ENCODE data around the gene SLX4IP. TPM values are rescaled to one million over a fixed set of nuclear protein-coding genes. Genes with fewer than 3 reads are reported as not detected.
A peak's percentile ranks its signal among the peaks of the same experiment; 100 is the strongest.

The SLX4IP gene
- polyA plus RNA-seq, 3 donors, result 0.76 to 2.5 (median 1.1) TPM

- Histone ChIP-seq H4K20me1 (ENCODE audit: insufficient read depth, low read length) (no peaks in the 10 kb centered on the region), H3K27me3 (ENCODE audit: control insufficient read depth in 2 of 2, insufficient read depth in 2 of 2, low read length in 2 of 2) (no peaks in the 10 kb centered on the region), H3K4me2 (replicated peaks; ENCODE audit: extremely low read depth, low read length, poor library complexity, severe bottlenecking) (no peak overlapping the region), H3K4me1 (ENCODE audit: control insufficient read depth in 1 of 2, insufficient read depth in 2 of 2, low read length in 2 of 2) (peaks cover 0 to 4% of the 10 kb centered on the region in 2 donors), H2AFZ (ENCODE audit: insufficient read depth, low read depth, low read length, poor library complexity, severe bottlenecking) (no peak overlapping the region), H3K4me3 (replicated peaks in 1 of 3; ENCODE audit: low read depth in 2 of 3, low read length in 3 of 3) (no peak overlapping the region), H3K27ac (ENCODE audit: low read depth in 1 of 2, low read length in 2 of 2) (no peak overlapping the region), H3K9me3 (replicated peaks in 1 of 2; ENCODE audit: control insufficient read depth in 1 of 2, insufficient read depth in 1 of 2, low read length in 2 of 2) (peaks cover 10 to 19% of the 10 kb centered on the region in 2 donors), H3K79me2 (ENCODE audit: insufficient read depth, low read length) (peaks cover 42% of the 10 kb centered on the region), H3K9ac (ENCODE audit: insufficient read depth, low read length, poor library complexity, severe bottlenecking) (no peak overlapping the region), H3K36me3 (replicated peaks in 1 of 2; ENCODE audit: control insufficient read depth in 1 of 2, insufficient read depth in 2 of 2, low read length in 2 of 2) (peaks cover 0 to 7% of the 10 kb centered on the region in 2 donors)
- H3K4me1 Mint-ChIP-seq, result peaks cover 21% of the 10 kb centered on the region
- H3K36me3 Mint-ChIP-seq, result peaks cover 32 to 52% of the 10 kb centered on the region in 2 donors
- intact Hi-C loops (cut with micrococcal nuclease), result no loop called here
- no peak for TF ChIP-seq CTCF (IDR thresholded peaks at IDR 0.05)
- no peak for DNase-seq
- no peak overlapping the region for H3K4me3 Mint-ChIP-seq
- peaks cover 0 to 2% (median 0%) of the 10 kb centered on the region in 3 donors for H3K27me3 Mint-ChIP-seq (ENCODE audit: low read depth in 3 of 3)
- WGBS (ENCODE audit: insufficient coverage), result 100% methylated on average over 1 of the region's 2 CpGs
- peaks cover 13 to 33% (median 19%) of the 10 kb centered on the region in 7 donors for H3K9me3 Mint-ChIP-seq
- peak overlapping the region in 1 of 7 donors; percentile 64 for H3K27ac Mint-ChIP-seq
Observed at GRCh38 chr20:10461495-10461894, 26.4 kb downstream of the SLX4IP start.

GRCh38 chr20:10462516-10462915, 27.4 kb downstream of the SLX4IP start:
- peaks cover 21% of the 10 kb centered on the region for H3K4me1 Mint-ChIP-seq
- peaks cover 0 to 7% of the 10 kb centered on the region in 2 donors for H3K36me3 ChIP-seq (replicated peaks in 1 of 2; ENCODE audit: control insufficient read depth in 1 of 2, insufficient read depth in 2 of 2, low read length in 2 of 2)
- H3K27ac ChIP-seq (ENCODE audit: low read depth in 1 of 2, low read length in 2 of 2), result no peak overlapping the region
- no peak for TF ChIP-seq CTCF (IDR thresholded peaks at IDR 0.05)
- H3K27me3 Mint-ChIP-seq (ENCODE audit: low read depth in 3 of 3), result peaks cover 0 to 2% (median 0%) of the 10 kb centered on the region in 3 donors
- peaks cover 0 to 4% of the 10 kb centered on the region in 2 donors for H3K4me1 ChIP-seq (ENCODE audit: control insufficient read depth in 1 of 2, insufficient read depth in 2 of 2, low read length in 2 of 2)
- H3K36me3 Mint-ChIP-seq, result peaks cover 31 to 47% of the 10 kb centered on the region in 2 donors
- H3K9ac ChIP-seq (ENCODE audit: insufficient read depth, low read length, poor library complexity, severe bottlenecking), result no peak overlapping the region
- no peak overlapping the region for H3K4me2 ChIP-seq (replicated peaks; ENCODE audit: extremely low read depth, low read length, poor library complexity, severe bottlenecking)
- no peak for DNase-seq
- peak overlapping the region in 2 of 7 donors; percentile 32 to 61 for H3K27ac Mint-ChIP-seq
- H3K9me3 Mint-ChIP-seq, result peaks cover 10 to 27% (median 17%) of the 10 kb centered on the region in 7 donors
- H3K4me3 Mint-ChIP-seq, result no peak overlapping the region
- H3K4me3 ChIP-seq (replicated peaks in 1 of 3; ENCODE audit: low read depth in 2 of 3, low read length in 3 of 3), result no peak overlapping the region
- no peaks in the 10 kb centered on the region for H3K27me3 ChIP-seq (ENCODE audit: control insufficient read depth in 2 of 2, insufficient read depth in 2 of 2, low read length in 2 of 2)
- no peaks in the 10 kb centered on the region for H4K20me1 ChIP-seq (ENCODE audit: insufficient read depth, low read length)
- H2AFZ ChIP-seq (ENCODE audit: insufficient read depth, low read depth, low read length, poor library complexity, severe bottlenecking), result no peak overlapping the region
- H3K79me2 ChIP-seq (ENCODE audit: insufficient read depth, low read length), result peaks cover 32% of the 10 kb centered on the region
- H3K9me3 ChIP-seq (replicated peaks in 1 of 2; ENCODE audit: control insufficient read depth in 1 of 2, insufficient read depth in 1 of 2, low read length in 2 of 2), result peaks cover 10 to 19% of the 10 kb centered on the region in 2 donors
- intact Hi-C loops (cut with micrococcal nuclease), result no loop called here

All from CD14-positive monocyte (primary cell).